HCT116 (cell line): Measurements from ENCODE around the gene FHOD3.

Experiments
- CEBPB ChIP-seq: IDR thresholded peaks from 2 replicates; pipeline ENCODE4 v1.6.1; 2012; ENCODE audit warnings: low read depth
- CTCF ChIP-seq, 3 experiments: fragments of 200-600 bp in 1 of 3; sonication (generic) in 1 of 3; IDR thresholded peaks in 2 of 3; conservative IDR thresholded peaks in 1 of 3; 2 replicates each; pipeline ENCODE4 v1.5.1; 2012 to 2017; ENCODE audit warnings: low read depth in 2 of 3, low read length in 2 of 3, antibody characterized with exemption in 1 of 3, borderline replicate concordance in 1 of 3, control low read depth in 1 of 3, mild to moderate bottlenecking in 1 of 3, mixed read lengths in 1 of 3, mixed run types in 1 of 3, moderate library complexity in 1 of 3; ENCODE audit not compliant: insufficient read depth in 1 of 3
- EGR1 ChIP-seq: IDR thresholded peaks from 2 replicates; pipeline ENCODE4 v1.6.1; 2012; ENCODE audit warnings: low read depth
- EZH2 ChIP-seq: fragments of 200-600 bp; sonication (generic); IDR thresholded peaks from 2 replicates; pipeline ENCODE4 v1.6.1; 2017; ENCODE audit warnings: antibody characterized with exemption, mixed run types
- FOSL1 ChIP-seq: IDR thresholded peaks from 2 replicates; pipeline ENCODE4 v1.6.1; 2012; ENCODE audit warnings: low read depth
- MAX ChIP-seq: IDR thresholded peaks from 2 replicates; pipeline ENCODE4 v1.6.1; 2012
- POLR2A ChIP-seq: IDR thresholded peaks from 2 replicates; pipeline ENCODE4 v1.7.0; 2011; ENCODE audit warnings: borderline replicate concordance; ENCODE audit not compliant: insufficient read depth, insufficient read length; ENCODE audit errors: extremely low read depth
- YY1 ChIP-seq: IDR thresholded peaks from 2 replicates; pipeline ENCODE4 v1.6.1; 2011; ENCODE audit warnings: low read length, low read depth, moderate library complexity, mild to moderate bottlenecking; ENCODE audit not compliant: insufficient replicate concordance; ENCODE audit errors: extremely low read depth

GRCh38 chr18:36525913-36526312, 228.4 kb downstream of the FHOD3 start:
- TF ChIP-seq CTCF (IDR thresholded peaks at IDR 0.05 in 2 of 3, conservative IDR thresholded peaks at IDR 0.05 in 1 of 3; ENCODE audit: borderline replicate concordance in 1 of 3, insufficient read depth in 1 of 3, low read depth in 2 of 3, low read length in 2 of 3) (no peak), EZH2 (no peak), YY1 (no peak), CEBPB (no peak), FOSL1 (no peak), MAX (no peak), POLR2A (no peak), EGR1 (no peak)
